GM23338 (cell line): ENCODE results near the gene KBTBD8. TPM values are rescaled to one million over a fixed set of nuclear protein-coding genes. Genes with fewer than 3 reads are reported as not detected.

ENCODE experiments used
- ATAC-seq: fragments of 200-7000 bp; cut with Tn5 transposase; 3 replicates; pipeline ENCODE4 v1.9.1; 2020
- DNase-seq: peaks from one replicate; pipeline ENCODE4 v3.0.0-alpha.2; 2015; ENCODE audit warnings: low spot score
- H2AFZ ChIP-seq: fragments of 200-600 bp; sonication (generic); 2 replicates; pipeline ENCODE4 v1.8.0; 2016; ENCODE audit warnings: antibody characterized with exemption, mild to moderate bottlenecking, moderate library complexity
- H3F3A ChIP-seq: fragments of 200-600 bp; sonication (generic); replicated peaks from 2 replicates; pipeline ENCODE4 v1.8.0; 2017; ENCODE audit warnings: antibody characterized with exemption, mixed run types, low read depth
- H3K27ac ChIP-seq: fragments of 200-600 bp; sonication (generic); 2 replicates; pipeline ENCODE4 v1.6.1; 2016; ENCODE audit warnings: low read depth
- H3K27me3 ChIP-seq: fragments of 200-600 bp; sonication (generic); 2 replicates; pipeline ENCODE4 v1.8.0; 2016; ENCODE audit warnings: mild to moderate bottlenecking, mixed run types, moderate library complexity; ENCODE audit not compliant: insufficient read depth
- H3K36me3 ChIP-seq: fragments of 200-600 bp; sonication (generic); 2 replicates; pipeline ENCODE4 v1.8.0; 2016; ENCODE audit warnings: mild to moderate bottlenecking; ENCODE audit not compliant: insufficient read depth
- H3K4me1 ChIP-seq: fragments of 200-600 bp; sonication (generic); 2 replicates; pipeline ENCODE4 v1.8.0; 2016; ENCODE audit warnings: mild to moderate bottlenecking, moderate library complexity; ENCODE audit not compliant: insufficient read depth
- H3K4me2 ChIP-seq: fragments of 200-600 bp; sonication (generic); 2 replicates; pipeline ENCODE4 v1.7.1; 2017; ENCODE audit warnings: mixed run types
- H3K4me3 ChIP-seq: fragments of 200-600 bp; sonication (generic); 2 replicates; pipeline ENCODE4 v1.6.1; 2016; ENCODE audit warnings: mixed run types
- H3K79me2 ChIP-seq: fragments of 200-600 bp; sonication (generic); replicated peaks from 2 replicates; pipeline ENCODE4 v1.8.0; 2017; ENCODE audit warnings: mild to moderate bottlenecking; ENCODE audit not compliant: insufficient read depth
- H3K9me2 ChIP-seq: fragments of 200-600 bp; sonication (generic); 2 replicates; pipeline ENCODE4 v1.8.0; 2017; ENCODE audit not compliant: insufficient read depth
- H4K20me1 ChIP-seq: fragments of 200-600 bp; sonication (generic); replicated peaks from 2 replicates; pipeline ENCODE4 v1.8.0; 2017; ENCODE audit warnings: mild to moderate bottlenecking; ENCODE audit not compliant: insufficient read depth
- H3K27ac Mint-ChIP-seq: 2 replicates; pipeline ENCODE4 v1.8.0; 2020; ENCODE audit warnings: inconsistent platforms, mild to moderate bottlenecking, moderate library complexity, mixed read lengths
- H3K27me3 Mint-ChIP-seq: 3 replicates; pipeline ENCODE4 v1.8.0; 2022; ENCODE audit warnings: low read depth, mild to moderate bottlenecking, moderate library complexity, mixed read lengths, inconsistent platforms; ENCODE audit not compliant: insufficient read depth, poor library complexity
- H3K36me3 Mint-ChIP-seq: 3 replicates; pipeline ENCODE4 v1.8.0; 2021; ENCODE audit warnings: low read depth, mild to moderate bottlenecking, inconsistent platforms, moderate library complexity, mixed read lengths
- H3K4me1 Mint-ChIP-seq: 3 replicates; pipeline ENCODE4 v1.8.0; 2020; ENCODE audit warnings: mild to moderate bottlenecking, inconsistent platforms, mixed read lengths
- H3K4me3 Mint-ChIP-seq: 3 replicates; pipeline ENCODE4 v1.8.0; 2021; ENCODE audit warnings: moderate library complexity, mild to moderate bottlenecking, inconsistent platforms, mixed read lengths
- H3K9me3 Mint-ChIP-seq: 3 replicates; pipeline ENCODE4 v1.8.0; 2020; ENCODE audit warnings: moderate library complexity, mild to moderate bottlenecking, inconsistent platforms, mixed read lengths
- CREB1 ChIP-seq: fragments of 250-450 bp; sonication (Bioruptor Pico); IDR thresholded peaks from 2 replicates; pipeline ENCODE4 v1.5.0; 2020; ENCODE audit warnings: low read depth, mild to moderate bottlenecking, moderate library complexity
- CTCF ChIP-seq, 2 experiments: fragments of 200-600 bp in 1 of 2; sonication (generic) in 1 of 2; conservative IDR thresholded peaks; 2 replicates each; pipeline versions ENCODE4 v1.5.1 to v1.6.1; 2016 to 2017; ENCODE audit warnings: antibody characterized with exemption in 2 of 2, low read depth in 2 of 2, mild to moderate bottlenecking in 2 of 2, moderate library complexity in 1 of 2
- ETS1 ChIP-seq: IDR thresholded peaks from 2 replicates; pipeline ENCODE4 v1.6.1; 2016; ENCODE audit warnings: antibody characterized with exemption
- EZH2 ChIP-seq: fragments of 200-600 bp; sonication (generic); IDR thresholded peaks from one replicate; pipeline ENCODE4 v1.8.0; 2017; ENCODE audit warnings: antibody characterized with exemption, mild to moderate bottlenecking, low read depth; ENCODE audit not compliant: unreplicated experiment
- EZH2phosphoT487 ChIP-seq: fragments of 200-600 bp; sonication (generic); IDR thresholded peaks from one replicate; pipeline ENCODE4 v1.8.1; 2018; ENCODE audit warnings: antibody characterized with exemption; ENCODE audit not compliant: unreplicated experiment
- JUNB ChIP-seq: IDR thresholded peaks from one replicate; pipeline ENCODE4 v1.6.1; 2016; ENCODE audit warnings: antibody characterized with exemption; ENCODE audit not compliant: unreplicated experiment
- NANOG ChIP-seq: IDR thresholded peaks from 2 replicates; pipeline ENCODE4 v1.6.1; 2016; ENCODE audit warnings: antibody characterized with exemption, borderline replicate concordance
- POLR2AphosphoS5 ChIP-seq: IDR thresholded peaks from 2 replicates; pipeline ENCODE4 v1.6.1; 2016; ENCODE audit warnings: antibody characterized with exemption, low read depth
- REST ChIP-seq: IDR thresholded peaks from one replicate; pipeline ENCODE4 v1.6.1; 2018; ENCODE audit warnings: antibody characterized with exemption; ENCODE audit not compliant: unreplicated experiment
- STAT1 ChIP-seq: IDR thresholded peaks from one replicate; pipeline ENCODE4 v1.6.1; 2016; ENCODE audit warnings: antibody characterized with exemption; ENCODE audit not compliant: unreplicated experiment
- ZNF114 ChIP-seq: fragments of 250-450 bp; sonication (Bioruptor Pico); IDR thresholded peaks from 2 replicates; pipeline ENCODE4 v1.5.0; 2020; ENCODE audit warnings: mild to moderate bottlenecking, moderate library complexity
- ZNF331 ChIP-seq: fragments of 250-450 bp; sonication (Bioruptor Pico); IDR thresholded peaks from 2 replicates; pipeline ENCODE4 v1.5.0; 2020; ENCODE audit warnings: low read depth, mild to moderate bottlenecking, moderate library complexity
- polyA plus RNA-seq: library from polyadenylated mRNA; unstranded; fragments of >200 nt; fragmentation: Nextera tagmentation; extraction: Ambion mirVana; gene quantifications from 2 replicates; pipeline ENCODE4 v1.2.1, GENCODE V29; 2016
- total RNA-seq: library from RNA; depleted of rRNA; stranded (reverse); fragments of >200 nt; shearing (Covaris generic); gene quantifications from 2 replicates; pipeline ENCODE4 v1.2.3, GENCODE V29; 2014
- TF ChIP-seq, protein P1 (sequence below): fragments of 250-450 bp; sonication (Bioruptor Pico); IDR thresholded peaks from 2 replicates; pipeline ENCODE4 v1.5.0; 2020; ENCODE audit warnings: mild to moderate bottlenecking, moderate library complexity

KBTBD8 gene
- total and polyA plus RNA-seq, 2 experiments from 2014 or later: 3.5 to 19.9 TPM

DNA sequence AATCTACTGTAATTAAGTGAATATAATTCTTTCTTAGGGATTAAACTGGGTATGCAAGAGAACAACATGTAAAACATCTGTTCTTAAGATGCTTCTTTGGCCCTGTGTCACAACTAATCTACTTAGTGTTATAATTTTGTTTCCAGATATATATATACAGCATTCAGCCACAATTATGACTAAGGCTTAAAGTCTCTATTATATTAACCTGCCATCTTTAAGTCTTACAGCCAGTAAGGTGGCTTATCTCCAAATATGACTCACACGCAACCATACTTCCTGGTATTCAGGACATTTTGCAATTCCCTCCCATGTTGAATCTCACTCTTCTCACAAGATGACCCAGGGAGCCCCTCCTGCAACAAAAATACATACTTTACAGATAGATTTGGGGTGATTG is 6.6 kb upstream of the KBTBD8 start:
- no peak overlapping the region for H2AFZ ChIP-seq
- no peaks in the 10 kb centered on the region; the same call in 1 of the 3 replicates for H3K9me3 Mint-ChIP-seq
- H3K27ac Mint-ChIP-seq: no peak overlapping the region
- ATAC-seq: no peak
- no peak overlapping the region for H3K4me3 ChIP-seq
- no peak overlapping the region for H3K4me2 ChIP-seq
- DNase-seq: no peak
- peaks cover 3% of the 10 kb centered on the region; the same call in 1 of the 3 replicates for H3K36me3 Mint-ChIP-seq
- H3K27me3 ChIP-seq: no peaks in the 10 kb centered on the region
- H4K20me1 ChIP-seq: no peaks in the 10 kb centered on the region
- peaks cover 4% of the 10 kb centered on the region for H3K27me3 Mint-ChIP-seq
- TF ChIP-seq EZH2phosphoT487 (no peak), ZNF331 (CRISPR knock-in tag) (no peak), ZNF114 (no peak), EZH2 (no peak), POLR2AphosphoS5 (no peak), JUNB (no peak), CTCF (conservative IDR thresholded peaks at IDR 0.05; ENCODE audit: low read depth in 2 of 2) (no peak), NANOG (no peak), ETS1 (no peak), STAT1 (no peak), CREB1 (no peak), REST (no peak)
- TF ChIP-seq, protein P1, sequence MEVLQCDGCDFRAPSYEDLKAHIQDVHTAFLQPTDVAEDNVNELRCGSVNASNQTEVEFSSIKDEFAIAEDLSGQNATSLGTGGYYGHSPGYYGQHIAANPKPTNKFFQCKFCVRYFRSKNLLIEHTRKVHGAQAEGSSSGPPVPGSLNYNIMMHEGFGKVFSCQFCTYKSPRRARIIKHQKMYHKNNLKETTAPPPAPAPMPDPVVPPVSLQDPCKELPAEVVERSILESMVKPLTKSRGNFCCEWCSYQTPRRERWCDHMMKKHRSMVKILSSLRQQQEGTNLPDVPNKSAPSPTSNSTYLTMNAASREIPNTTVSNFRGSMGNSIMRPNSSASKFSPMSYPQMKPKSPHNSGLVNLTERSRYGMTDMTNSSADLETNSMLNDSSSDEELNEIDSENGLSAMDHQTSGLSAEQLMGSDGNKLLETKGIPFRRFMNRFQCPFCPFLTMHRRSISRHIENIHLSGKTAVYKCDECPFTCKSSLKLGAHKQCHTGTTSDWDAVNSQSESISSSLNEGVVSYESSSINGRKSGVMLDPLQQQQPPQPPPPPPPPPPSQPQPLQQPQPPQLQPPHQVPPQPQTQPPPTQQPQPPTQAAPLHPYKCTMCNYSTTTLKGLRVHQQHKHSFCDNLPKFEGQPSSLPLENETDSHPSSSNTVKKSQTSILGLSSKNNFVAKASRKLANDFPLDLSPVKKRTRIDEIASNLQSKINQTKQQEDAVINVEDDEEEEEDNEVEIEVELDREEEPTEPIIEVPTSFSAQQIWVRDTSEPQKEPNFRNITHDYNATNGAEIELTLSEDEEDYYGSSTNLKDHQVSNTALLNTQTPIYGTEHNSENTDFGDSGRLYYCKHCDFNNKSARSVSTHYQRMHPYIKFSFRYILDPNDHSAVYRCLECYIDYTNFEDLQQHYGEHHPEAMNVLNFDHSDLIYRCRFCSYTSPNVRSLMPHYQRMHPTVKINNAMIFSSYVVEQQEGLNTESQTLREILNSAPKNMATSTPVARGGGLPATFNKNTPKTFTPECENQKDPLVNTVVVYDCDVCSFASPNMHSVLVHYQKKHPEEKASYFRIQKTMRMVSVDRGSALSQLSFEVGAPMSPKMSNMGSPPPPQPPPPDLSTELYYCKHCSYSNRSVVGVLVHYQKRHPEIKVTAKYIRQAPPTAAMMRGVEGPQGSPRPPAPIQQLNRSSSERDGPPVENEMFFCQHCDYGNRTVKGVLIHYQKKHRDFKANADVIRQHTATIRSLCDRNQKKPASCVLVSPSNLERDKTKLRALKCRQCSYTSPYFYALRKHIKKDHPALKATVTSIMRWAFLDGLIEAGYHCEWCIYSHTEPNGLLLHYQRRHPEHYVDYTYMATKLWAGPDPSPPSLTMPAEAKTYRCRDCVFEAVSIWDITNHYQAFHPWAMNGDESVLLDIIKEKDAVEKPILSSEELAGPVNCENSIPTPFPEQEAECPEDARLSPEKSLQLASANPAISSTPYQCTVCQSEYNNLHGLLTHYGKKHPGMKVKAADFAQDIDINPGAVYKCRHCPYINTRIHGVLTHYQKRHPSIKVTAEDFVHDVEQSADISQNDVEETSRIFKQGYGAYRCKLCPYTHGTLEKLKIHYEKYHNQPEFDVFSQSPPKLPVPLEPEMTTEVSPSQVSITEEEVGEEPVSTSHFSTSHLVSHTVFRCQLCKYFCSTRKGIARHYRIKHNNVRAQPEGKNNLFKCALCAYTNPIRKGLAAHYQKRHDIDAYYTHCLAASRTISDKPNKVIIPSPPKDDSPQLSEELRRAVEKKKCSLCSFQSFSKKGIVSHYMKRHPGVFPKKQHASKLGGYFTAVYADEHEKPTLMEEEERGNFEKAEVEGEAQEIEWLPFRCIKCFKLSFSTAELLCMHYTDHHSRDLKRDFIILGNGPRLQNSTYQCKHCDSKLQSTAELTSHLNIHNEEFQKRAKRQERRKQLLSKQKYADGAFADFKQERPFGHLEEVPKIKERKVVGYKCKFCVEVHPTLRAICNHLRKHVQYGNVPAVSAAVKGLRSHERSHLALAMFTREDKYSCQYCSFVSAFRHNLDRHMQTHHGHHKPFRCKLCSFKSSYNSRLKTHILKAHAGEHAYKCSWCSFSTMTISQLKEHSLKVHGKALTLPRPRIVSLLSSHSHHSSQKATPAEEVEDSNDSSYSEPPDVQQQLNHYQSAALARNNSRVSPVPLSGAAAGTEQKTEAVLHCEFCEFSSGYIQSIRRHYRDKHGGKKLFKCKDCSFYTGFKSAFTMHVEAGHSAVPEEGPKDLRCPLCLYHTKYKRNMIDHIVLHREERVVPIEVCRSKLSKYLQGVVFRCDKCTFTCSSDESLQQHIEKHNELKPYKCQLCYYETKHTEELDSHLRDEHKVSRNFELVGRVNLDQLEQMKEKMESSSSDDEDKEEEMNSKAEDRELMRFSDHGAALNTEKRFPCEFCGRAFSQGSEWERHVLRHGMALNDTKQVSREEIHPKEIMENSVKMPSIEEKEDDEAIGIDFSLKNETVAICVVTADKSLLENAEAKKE: no peak
- peaks cover 14% of the 10 kb centered on the region for H3K4me1 ChIP-seq
- H3K9me2 ChIP-seq: peaks cover 4% of the 10 kb centered on the region; the same call in 1 of the 2 replicates
- H3K36me3 ChIP-seq: no peaks in the 10 kb centered on the region
- no peaks in the 10 kb centered on the region; the same call in 1 of the 2 replicates for H3F3A ChIP-seq
- H3K79me2 ChIP-seq: no peaks in the 10 kb centered on the region
- peaks cover 15% of the 10 kb centered on the region for H3K4me1 Mint-ChIP-seq
- H3K27ac ChIP-seq: no peak overlapping the region
- H3K4me3 Mint-ChIP-seq: no peak overlapping the region
